C4-2B (cell line): ENCODE measurements around the gene STARD6.
"Not testable (repeated sequence)": the region's sequence is repeated elsewhere in the genome, so short reads cannot be mapped to it uniquely, and the experiment has no call there.

Experiments used
- H3K27ac ChIP-seq: fragments of 450-650 bp; 2 replicates; pipeline ENCODE4 v1.5.1; 2017
- CTCF ChIP-seq: fragments of 450-650 bp; conservative IDR thresholded peaks from 2 replicates; pipeline ENCODE4 v1.5.1; 2017; ENCODE audit warnings: mild to moderate bottlenecking
- ZFX ChIP-seq: fragments of 450-650 bp; IDR thresholded peaks from 2 replicates; pipeline ENCODE4 v1.6.1; 2017

Gene STARD6

DNA sequence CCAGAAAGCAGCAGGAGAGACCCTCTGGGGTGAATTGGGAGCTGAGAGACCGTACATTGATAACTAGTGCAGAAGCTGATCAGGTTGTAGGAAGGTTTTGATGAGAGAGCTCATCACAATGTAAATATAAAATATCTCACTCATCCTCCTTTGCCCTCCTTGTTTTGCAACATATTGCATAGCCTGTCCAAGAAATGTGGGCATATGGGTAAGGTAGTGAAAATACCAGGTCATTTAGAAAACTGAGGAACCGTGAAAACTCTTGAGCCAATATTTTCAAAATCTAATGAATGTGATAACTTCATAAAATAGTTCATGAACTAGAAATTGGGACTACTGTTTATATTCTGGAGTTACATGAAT, 31.5 kb upstream of the STARD6 start:
- no peak for TF ChIP-seq CTCF
- no peak for TF ChIP-seq ZFX
- H3K27ac ChIP-seq, result no peak overlapping the region

DNA sequence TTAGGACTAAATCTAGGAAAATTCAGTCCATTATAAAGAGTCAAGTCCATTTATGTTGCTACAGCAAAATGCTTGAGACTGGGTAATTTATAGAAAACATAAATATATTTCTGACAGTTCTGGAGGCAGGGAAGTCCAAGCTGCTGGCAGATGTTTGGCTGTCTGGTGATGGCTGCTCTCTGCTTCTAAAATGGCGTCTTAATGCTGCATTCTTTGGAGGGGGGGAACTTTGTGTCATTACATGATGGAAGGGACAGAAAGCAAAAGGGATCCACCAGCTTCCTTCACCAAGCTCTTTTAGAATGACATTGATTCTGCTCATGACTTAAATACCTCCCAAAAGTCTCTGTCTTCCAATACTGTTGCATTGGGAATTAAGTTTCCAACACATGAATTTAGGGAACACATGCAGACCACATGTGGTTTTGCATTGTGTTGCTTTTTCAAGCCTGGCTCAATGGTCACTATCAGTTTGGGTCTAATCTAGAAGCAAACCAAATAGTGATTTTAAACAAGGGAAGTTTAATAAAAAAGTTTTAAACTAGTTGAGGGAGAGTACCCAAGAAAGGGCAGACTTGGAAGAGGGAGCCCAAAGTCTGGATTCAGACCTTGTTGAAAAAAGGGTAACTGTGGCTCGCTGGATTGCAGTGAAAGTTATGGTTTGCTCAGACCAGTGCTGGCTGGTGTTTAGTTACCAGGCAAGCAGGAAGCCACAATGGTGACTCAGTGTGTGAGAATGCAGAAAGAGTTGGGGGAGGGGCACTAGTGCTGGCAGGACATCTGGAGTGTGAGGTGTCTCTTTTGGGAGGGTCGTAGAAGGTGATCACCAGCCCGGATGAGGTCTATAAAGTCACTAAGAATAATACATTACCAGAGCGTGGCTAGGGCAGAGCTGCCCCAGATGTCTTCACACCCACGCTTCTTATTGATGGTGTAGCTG, 30.8 kb upstream of the STARD6 start:
- H3K27ac ChIP-seq, result no peak overlapping the region

DNA sequence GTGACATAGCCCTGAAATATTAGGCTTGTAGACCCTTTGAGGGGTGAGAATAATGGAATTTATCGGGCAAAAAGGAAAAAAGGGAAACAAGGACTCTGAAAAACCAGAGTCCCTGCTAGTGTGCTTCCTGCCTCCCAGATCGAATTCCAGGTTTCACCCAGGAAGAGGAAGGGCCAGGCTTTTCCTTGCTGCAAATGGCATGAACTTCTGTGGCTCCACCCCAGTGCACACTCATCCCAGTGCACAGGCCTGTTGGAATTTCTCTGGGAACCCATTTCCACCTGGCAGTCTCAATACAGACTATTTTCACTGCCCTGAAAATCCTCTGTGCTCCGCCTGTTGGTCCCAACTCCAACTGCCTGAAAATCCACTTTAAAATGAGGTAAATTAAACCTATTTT, 30.0 kb upstream of the STARD6 start:
- H3K27ac ChIP-seq, result no peak overlapping the region
- no peak for TF ChIP-seq ZFX
- TF ChIP-seq CTCF, result no peak

More for the DNA sequence above, 30.8 kb upstream of the STARD6 start:
- TF ChIP-seq CTCF, result no peak
- no peak for TF ChIP-seq ZFX

GRCh38 chr18:54386800-54387495, 29.3 kb upstream of the STARD6 start:
- H3K27ac ChIP-seq, result not testable (repeated sequence)

DNA sequence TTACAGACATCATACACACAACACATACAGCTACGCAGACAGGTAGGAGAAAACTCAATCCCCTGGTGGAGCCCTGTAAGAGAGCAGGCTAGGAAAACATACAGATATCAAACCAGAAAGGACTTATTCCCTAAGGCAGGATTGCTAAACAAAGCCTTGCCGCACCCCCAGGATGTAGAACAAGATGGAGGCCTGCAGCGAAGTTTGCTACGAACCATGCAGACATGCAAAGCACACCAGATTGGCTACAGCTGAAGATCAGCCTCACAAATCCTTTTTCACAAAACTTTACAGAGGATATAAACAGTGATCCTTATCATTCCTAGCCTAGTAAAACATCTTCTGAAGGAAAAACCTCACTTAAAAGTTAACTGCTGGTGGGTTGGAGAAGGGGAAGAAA, 28.4 kb upstream of the STARD6 start:
- no peak for TF ChIP-seq ZFX
- no peak for TF ChIP-seq CTCF
- H3K27ac ChIP-seq, result no peak overlapping the region

- no peak for TF ChIP-seq CTCF
- no peak for TF ChIP-seq ZFX
- no peak overlapping the region for H3K27ac ChIP-seq
These were observed 25.1 kb upstream of the STARD6 start for GRCh38 chr18:54382733-54383252.

DNA sequence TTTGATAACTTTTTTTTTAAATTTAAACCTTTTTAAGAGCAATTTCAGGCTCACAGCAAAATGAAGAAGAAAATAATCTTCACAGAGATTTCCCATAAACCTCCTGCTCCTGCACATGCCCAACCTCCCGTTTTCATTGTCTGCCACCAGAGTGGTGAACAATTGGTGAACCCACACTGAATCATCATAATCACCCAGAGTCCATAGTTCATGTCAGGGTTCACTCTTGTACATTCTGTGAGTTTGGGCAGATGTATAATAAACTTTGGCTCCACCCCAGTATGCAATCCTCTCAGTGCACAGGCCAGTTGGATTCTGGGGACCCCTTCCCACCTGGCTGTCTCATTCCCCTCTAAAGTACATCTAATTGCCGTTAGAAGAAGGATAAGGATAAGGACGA, 24.4 kb upstream of the STARD6 start:
- no peak for TF ChIP-seq CTCF
- TF ChIP-seq ZFX, result no peak
- H3K27ac ChIP-seq, result no peak overlapping the region
